Measurements from ENCODE around the gene KRTAP5-9.

DNA sequence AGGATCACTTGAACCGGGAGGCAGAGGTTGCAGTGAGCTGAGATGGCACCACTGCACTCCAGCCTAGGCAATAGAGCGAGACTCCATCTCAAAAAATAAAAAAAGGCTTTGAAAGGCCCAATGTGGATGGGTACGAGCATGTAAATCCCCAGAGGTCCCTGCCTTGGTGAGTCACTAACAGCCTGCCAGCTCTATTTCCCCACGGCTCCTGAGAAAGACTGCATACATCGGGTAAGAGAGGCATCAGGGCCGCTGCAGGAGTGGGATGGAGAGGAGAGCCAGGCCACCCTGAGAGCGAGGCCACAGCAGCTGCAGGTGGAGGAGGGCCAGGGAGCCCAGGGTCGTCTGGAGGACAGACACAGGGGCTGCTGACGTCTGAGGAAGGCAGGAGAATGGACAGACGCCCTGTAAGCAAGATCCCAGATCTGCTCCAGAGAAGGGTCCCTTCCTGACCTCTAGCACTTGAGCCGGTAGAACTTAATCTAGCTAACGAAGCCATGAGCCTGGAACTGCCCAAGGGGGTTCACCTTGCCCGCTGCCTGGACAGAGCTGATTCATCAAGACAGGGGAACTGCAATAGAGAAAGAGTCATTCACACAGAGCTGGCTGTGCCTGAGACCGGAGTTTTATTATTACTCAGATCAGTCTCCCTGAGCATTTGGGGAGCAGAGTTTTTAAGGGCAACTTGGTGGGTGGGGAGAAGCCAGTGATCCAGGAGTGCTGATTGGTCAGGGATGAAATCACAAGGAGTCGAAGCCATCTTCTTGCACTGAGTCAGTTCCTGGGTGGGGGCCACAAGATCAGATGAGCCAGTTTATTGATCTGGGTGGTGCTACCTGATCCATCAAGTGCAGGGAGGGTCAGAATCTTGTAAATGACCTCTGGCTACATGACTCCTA, 5.1 kb upstream of the KRTAP5-9 start:
- TF ChIP-seq, protein P1, sequence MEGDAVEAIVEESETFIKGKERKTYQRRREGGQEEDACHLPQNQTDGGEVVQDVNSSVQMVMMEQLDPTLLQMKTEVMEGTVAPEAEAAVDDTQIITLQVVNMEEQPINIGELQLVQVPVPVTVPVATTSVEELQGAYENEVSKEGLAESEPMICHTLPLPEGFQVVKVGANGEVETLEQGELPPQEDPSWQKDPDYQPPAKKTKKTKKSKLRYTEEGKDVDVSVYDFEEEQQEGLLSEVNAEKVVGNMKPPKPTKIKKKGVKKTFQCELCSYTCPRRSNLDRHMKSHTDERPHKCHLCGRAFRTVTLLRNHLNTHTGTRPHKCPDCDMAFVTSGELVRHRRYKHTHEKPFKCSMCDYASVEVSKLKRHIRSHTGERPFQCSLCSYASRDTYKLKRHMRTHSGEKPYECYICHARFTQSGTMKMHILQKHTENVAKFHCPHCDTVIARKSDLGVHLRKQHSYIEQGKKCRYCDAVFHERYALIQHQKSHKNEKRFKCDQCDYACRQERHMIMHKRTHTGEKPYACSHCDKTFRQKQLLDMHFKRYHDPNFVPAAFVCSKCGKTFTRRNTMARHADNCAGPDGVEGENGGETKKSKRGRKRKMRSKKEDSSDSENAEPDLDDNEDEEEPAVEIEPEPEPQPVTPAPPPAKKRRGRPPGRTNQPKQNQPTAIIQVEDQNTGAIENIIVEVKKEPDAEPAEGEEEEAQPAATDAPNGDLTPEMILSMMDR (IDR thresholded peaks at IDR 0.05; ENCODE audit: insufficient read depth, low read depth, low read length), result no peak
- TF ChIP-seq EZH2 (IDR thresholded peaks at IDR 0.05; ENCODE audit: insufficient read depth, low read length), result no peak

All from astrocyte (in vitro differentiated cells and primary cell).